ENCODE data around the gene MYL6.

DNA sequence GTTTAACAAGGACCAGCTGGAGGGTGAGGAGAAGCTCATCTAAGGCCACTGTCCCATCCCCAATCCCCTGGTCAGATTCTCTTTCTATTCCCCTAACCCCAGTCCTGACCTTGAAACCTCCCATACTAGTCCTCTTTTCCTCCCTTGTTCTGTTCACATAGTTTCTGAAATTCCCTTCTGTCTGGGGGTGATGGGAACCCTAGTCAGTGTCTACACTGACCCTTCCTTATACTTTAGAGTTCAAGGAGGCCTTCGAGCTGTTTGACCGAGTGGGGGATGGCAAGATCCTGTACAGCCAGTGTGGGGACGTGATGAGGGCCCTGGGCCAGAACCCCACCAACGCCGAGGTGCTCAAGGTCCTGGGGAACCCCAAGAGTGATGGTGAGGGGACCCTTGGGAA lies 3.3 kb upstream of the MYL6 start:
- TF ChIP-seq, protein P1, sequence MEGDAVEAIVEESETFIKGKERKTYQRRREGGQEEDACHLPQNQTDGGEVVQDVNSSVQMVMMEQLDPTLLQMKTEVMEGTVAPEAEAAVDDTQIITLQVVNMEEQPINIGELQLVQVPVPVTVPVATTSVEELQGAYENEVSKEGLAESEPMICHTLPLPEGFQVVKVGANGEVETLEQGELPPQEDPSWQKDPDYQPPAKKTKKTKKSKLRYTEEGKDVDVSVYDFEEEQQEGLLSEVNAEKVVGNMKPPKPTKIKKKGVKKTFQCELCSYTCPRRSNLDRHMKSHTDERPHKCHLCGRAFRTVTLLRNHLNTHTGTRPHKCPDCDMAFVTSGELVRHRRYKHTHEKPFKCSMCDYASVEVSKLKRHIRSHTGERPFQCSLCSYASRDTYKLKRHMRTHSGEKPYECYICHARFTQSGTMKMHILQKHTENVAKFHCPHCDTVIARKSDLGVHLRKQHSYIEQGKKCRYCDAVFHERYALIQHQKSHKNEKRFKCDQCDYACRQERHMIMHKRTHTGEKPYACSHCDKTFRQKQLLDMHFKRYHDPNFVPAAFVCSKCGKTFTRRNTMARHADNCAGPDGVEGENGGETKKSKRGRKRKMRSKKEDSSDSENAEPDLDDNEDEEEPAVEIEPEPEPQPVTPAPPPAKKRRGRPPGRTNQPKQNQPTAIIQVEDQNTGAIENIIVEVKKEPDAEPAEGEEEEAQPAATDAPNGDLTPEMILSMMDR (IDR thresholded peaks at IDR 0.05 in 2 of 3, conservative IDR thresholded peaks at IDR 0.05 in 1 of 3; ENCODE audit: control insufficient read depth in 2 of 3, extremely low read depth in 1 of 3, insufficient read depth in 1 of 3, low read depth in 3 of 3, low read length in 3 of 3): no peak
- TF ChIP-seq EGR1 (IDR thresholded peaks at IDR 0.05; ENCODE audit: borderline replicate concordance in 1 of 2, low read depth in 2 of 2, low read length in 2 of 2) (no peak), PAX8 (IDR thresholded peaks at IDR 0.05) (no peak), MXI1 (IDR thresholded peaks at IDR 0.05; ENCODE audit: low read depth, low read length) (no peak), POLR2AphosphoS5 (IDR thresholded peaks at IDR 0.05; ENCODE audit: low read length) (no peak), NBN (IDR thresholded peaks at IDR 0.05) (no peak)
